GM13976 (cell line): ENCODE measurements around the gene RASGRP3.

Experiments
- DNase-seq: peaks from one replicate; pipeline ENCODE4 v3.0.0; 2012; ENCODE audit warnings: low spot score
- CTCF ChIP-seq: IDR thresholded peaks from 2 replicates; pipeline ENCODE4 v1.5.1; 2012; ENCODE audit warnings: borderline replicate concordance, mild to moderate bottlenecking; ENCODE audit not compliant: insufficient read depth; ENCODE audit errors: extremely low read depth, missing control alignments, control extremely low read depth
- in situ Hi-C: fragments of 300-500 bp; cut with MboI; formaldehyde crosslinking; loops from one replicate; pipeline ENCODE4 v1.12.0; 2022; ENCODE audit warnings: low sequenced_read_pairs, mixed read lengths, inconsistent platforms; ENCODE audit not compliant: unreplicated experiment

Gene RASGRP3, protein sequence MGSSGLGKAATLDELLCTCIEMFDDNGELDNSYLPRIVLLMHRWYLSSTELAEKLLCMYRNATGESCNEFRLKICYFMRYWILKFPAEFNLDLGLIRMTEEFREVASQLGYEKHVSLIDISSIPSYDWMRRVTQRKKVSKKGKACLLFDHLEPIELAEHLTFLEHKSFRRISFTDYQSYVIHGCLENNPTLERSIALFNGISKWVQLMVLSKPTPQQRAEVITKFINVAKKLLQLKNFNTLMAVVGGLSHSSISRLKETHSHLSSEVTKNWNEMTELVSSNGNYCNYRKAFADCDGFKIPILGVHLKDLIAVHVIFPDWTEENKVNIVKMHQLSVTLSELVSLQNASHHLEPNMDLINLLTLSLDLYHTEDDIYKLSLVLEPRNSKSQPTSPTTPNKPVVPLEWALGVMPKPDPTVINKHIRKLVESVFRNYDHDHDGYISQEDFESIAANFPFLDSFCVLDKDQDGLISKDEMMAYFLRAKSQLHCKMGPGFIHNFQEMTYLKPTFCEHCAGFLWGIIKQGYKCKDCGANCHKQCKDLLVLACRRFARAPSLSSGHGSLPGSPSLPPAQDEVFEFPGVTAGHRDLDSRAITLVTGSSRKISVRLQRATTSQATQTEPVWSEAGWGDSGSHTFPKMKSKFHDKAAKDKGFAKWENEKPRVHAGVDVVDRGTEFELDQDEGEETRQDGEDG

GRCh38 chr2:33476131-33476792 lies at the start of gene RASGRP3:
Gene RASGRP3, plus strand, starts transcription at chr2:33476649. Its CDS starts 38,488 bp downstream, at chr2:33515137.
- TF ChIP-seq CTCF = no peak
- in situ Hi-C loops = loop anchor here (10.0 kb wide), 1 partner anchor 99 kb away; no protein-coding TSS in a partner anchor
- DNase-seq = peak; percentile 51

- no peak for DNase-seq
- TF ChIP-seq CTCF = no peak
- in situ Hi-C loops = no loop called here
Observed at GRCh38 chr2:33426666-33427231, 49.7 kb upstream of the RASGRP3 start.

- no peak for TF ChIP-seq CTCF
- DNase-seq = no peak
- in situ Hi-C loops = no loop called here
Observed at GRCh38 chr2:33430077-33430476, 46.4 kb upstream of the RASGRP3 start.

GRCh38 chr2:33430856-33431255 lies 45.6 kb upstream of the RASGRP3 start:
- no peak for DNase-seq
- no peak for TF ChIP-seq CTCF
- in situ Hi-C loops = no loop called here

DNA sequence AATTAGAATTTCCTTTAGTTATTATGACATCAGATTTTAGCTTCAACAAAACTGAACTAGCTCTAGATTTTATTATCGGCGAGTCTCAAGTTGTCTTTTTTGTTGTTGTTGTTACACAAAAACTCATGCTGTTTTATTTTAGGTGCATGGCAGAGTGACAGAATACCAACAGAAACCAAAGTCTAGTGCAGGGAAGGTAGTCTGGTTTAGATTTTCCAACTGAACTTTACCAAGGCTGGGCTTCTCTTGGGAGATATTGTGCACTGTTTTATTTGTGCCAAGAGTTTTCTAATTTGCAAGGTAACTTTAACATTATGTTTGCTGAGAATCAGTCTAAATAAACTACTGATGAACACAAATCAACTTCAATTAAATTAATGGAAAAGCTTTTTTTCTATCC lies 43.6 kb upstream of the RASGRP3 start:
- in situ Hi-C loops = no loop called here
- TF ChIP-seq CTCF = no peak

DNA sequence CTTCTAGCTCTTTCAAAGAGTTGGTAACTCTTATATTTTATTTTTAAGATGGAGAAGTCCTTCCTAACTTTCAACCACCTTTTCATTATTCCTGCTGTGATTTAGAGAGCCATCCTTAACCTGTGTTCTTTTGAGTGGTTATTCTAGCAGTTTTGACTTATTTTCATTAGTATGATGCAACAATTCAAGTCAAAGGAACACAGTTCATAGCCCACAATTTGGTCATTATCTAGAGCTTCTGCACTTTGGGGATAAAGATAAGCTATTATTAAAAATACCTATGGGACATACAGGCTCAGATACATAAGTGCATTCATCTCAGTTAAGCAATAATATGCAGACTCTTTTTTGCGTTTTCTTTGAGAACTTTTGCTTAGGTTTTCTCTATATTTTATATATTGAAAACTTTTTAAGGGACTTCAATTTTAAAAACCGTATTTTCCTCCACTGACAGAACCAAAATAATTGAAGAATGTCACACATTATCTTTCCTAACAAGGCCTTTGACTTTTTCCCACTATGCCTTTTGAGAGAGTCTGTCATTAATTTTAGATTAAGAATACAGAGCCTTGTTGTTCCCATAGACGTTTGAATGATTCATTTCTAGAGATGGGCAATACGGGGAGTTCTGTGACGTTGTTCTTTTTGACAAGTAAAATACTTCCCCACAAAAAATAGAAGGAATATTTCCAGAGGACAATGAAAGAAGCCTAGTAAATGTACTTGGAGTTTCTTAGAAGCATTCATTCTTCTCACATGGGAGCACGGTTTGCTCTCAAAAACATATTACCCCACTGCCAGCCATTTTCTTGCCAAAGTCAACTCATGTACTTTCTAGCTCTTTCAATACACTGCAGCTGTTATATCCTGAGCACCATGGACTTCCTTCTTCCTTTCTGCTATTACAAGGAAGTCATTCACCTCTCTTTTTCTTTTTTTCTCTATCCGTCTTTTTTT lies 42.9 kb upstream of the RASGRP3 start:
- DNase-seq = no peak
- TF ChIP-seq CTCF = no peak
- in situ Hi-C loops = no loop called here

More for the DNA sequence above, 43.6 kb upstream of the RASGRP3 start:
- DNase-seq = no peak
